Natural killer cell (primary cell): Measurements from ENCODE around the gene MYO9A. TPM values are rescaled to one million over a fixed set of nuclear protein-coding genes. Genes with fewer than 3 reads are reported as not detected.

Experiments used
- ATAC-seq, 3 donors: fragments of 150-1000 bp in 2 of 3; fragments of 200-7000 bp in 1 of 3; cut with Tn5 transposase; 1 replicate in 1 of 3; 2 replicates in 2 of 3; pipeline ENCODE4 v1.10.0; 2021; ENCODE audit warnings: mild to moderate bottlenecking in 2 of 3, moderate library complexity in 2 of 3
- DNase-seq, 2 donors: peaks; one replicate each; pipeline versions ENCODE4 v3.0.0 to v3.0.0-alpha.2; 2013 to 2021; ENCODE audit warnings: mixed read lengths in 1 of 2
- H3K27ac ChIP-seq: one replicate; pipeline ENCODE4 v1.5.1; 2013; ENCODE audit warnings: mild to moderate bottlenecking, low read length
- H3K27me3 ChIP-seq: one replicate; pipeline ENCODE4 v1.6.1; 2013; ENCODE audit warnings: low read length; ENCODE audit not compliant: control insufficient read depth, insufficient read depth
- H3K36me3 ChIP-seq: one replicate; pipeline ENCODE4 v1.6.1; 2013; ENCODE audit warnings: low read length; ENCODE audit not compliant: control insufficient read depth, insufficient read depth
- H3K4me1 ChIP-seq: one replicate; pipeline ENCODE4 v1.6.1; 2013; ENCODE audit warnings: low read length; ENCODE audit not compliant: control insufficient read depth, insufficient read depth
- H3K4me3 ChIP-seq: one replicate; pipeline ENCODE4 v1.5.1; 2013; ENCODE audit warnings: low read length
- H3K9me3 ChIP-seq: one replicate; pipeline ENCODE4 v1.6.1; 2013; ENCODE audit warnings: low read length; ENCODE audit not compliant: control insufficient read depth, insufficient read depth
- H3K27ac Mint-ChIP-seq, 2 donors: one replicate each; pipeline ENCODE4 v1.8.0; 2022; ENCODE audit warnings: mild to moderate bottlenecking in 2 of 2, mixed read lengths in 2 of 2, moderate library complexity in 1 of 2
- H3K27me3 Mint-ChIP-seq, 2 donors: one replicate each; pipeline ENCODE4 v1.8.0; 2022; ENCODE audit warnings: low read depth in 2 of 2, mixed read lengths in 2 of 2
- H3K36me3 Mint-ChIP-seq: one replicate; pipeline ENCODE4 v1.8.0; 2022; ENCODE audit warnings: mixed read lengths
- H3K4me1 Mint-ChIP-seq, 2 donors: one replicate each; pipeline ENCODE4 v1.8.0; 2022; ENCODE audit warnings: mixed read lengths in 2 of 2
- H3K4me3 Mint-ChIP-seq: one replicate; pipeline ENCODE4 v1.8.0; 2022; ENCODE audit warnings: mild to moderate bottlenecking, moderate library complexity, mixed read lengths
- H3K9me3 Mint-ChIP-seq, 2 donors: one replicate each; pipeline ENCODE4 v1.8.0; 2022; ENCODE audit warnings: mixed read lengths in 2 of 2
- WGBS: methylation state at CpG from one replicate; pipeline ENCODE4 v1.1.7; 2013; ENCODE audit warnings: missing lambda C conversion rate; ENCODE audit not compliant: insufficient coverage; 5-methylcytosine and 5-hydroxymethylcytosine counted together
- intact Hi-C: fragments of 100-400 bp; cut with micrococcal nuclease; formaldehyde crosslinking; loops from one replicate; pipeline ENCODE4 v1.14.2; 2022
- total RNA-seq, 4 donors: library from RNA; stranded (reverse); fragments of 120-200 nt in 1 of 4; gene quantifications; one replicate each; pipeline versions ENCODE4 v1.2.3 to v1.2.4, GENCODE V29; 2013 to 2022
- TF ChIP-seq, protein P1 (sequence below): fragments of 200-600 bp; IDR thresholded peaks from one replicate; pipeline ENCODE4 v1.8.0; 2022; ENCODE audit warnings: antibody characterized with exemption

The MYO9A gene
- total RNA-seq, 3 donors from 2014 or later (not counting 1 experiment from before 2014, with no cell fraction given): 36.3 to 40.4 (median 37.3) TPM

DNA sequence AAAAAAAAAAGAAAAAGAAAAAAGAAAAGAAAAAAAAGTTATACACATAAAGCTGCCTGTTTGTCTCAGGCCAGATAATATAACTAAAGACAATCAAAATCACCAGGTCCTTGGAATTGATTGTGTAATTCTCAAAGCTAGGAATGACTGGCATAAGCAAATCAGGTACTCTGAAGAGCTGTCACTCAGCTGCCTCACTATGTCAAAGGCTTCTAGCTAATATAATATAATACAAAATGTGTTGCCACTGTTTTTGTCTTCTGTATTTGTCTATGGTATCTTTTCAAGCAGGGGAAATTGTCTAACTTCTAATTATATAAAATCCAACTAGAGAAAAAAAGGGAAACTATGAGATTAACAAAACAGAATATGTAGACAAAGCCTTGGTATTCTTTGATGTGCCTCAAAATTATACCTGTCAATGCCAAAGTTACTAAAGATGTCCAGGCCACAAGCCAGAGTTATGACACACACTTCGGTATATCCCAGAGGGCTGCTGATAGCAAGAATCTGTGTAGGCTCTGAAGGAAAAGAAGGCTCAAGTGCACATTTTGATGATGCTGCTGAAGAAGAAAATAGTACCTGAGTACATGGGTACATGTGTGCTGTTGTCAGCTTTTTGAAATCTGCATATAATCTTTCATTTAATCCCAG is 344.6 kb downstream of the MYO9A start:
- Mint-ChIP-seq H3K27ac (no peak overlapping the region), H3K36me3 (no peaks in the 10 kb centered on the region), H3K4me3 (no peak overlapping the region), H3K4me1 (no peaks in the 10 kb centered on the region), H3K9me3 (no peaks in the 10 kb centered on the region), H3K27me3 (peaks cover 9 to 11% of the 10 kb centered on the region in 2 donors)
- ATAC-seq (no peak), DNase-seq (no peak)
- TF ChIP-seq, protein P1, sequence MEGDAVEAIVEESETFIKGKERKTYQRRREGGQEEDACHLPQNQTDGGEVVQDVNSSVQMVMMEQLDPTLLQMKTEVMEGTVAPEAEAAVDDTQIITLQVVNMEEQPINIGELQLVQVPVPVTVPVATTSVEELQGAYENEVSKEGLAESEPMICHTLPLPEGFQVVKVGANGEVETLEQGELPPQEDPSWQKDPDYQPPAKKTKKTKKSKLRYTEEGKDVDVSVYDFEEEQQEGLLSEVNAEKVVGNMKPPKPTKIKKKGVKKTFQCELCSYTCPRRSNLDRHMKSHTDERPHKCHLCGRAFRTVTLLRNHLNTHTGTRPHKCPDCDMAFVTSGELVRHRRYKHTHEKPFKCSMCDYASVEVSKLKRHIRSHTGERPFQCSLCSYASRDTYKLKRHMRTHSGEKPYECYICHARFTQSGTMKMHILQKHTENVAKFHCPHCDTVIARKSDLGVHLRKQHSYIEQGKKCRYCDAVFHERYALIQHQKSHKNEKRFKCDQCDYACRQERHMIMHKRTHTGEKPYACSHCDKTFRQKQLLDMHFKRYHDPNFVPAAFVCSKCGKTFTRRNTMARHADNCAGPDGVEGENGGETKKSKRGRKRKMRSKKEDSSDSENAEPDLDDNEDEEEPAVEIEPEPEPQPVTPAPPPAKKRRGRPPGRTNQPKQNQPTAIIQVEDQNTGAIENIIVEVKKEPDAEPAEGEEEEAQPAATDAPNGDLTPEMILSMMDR: no peak
- H3K27me3 ChIP-seq: no peaks in the 10 kb centered on the region
- intact Hi-C loops: no loop called here
- WGBS: 96% methylated on average over 1 of the region's 1 CpG
- no peaks in the 10 kb centered on the region for H3K9me3 ChIP-seq
- no peaks in the 10 kb centered on the region for H3K36me3 ChIP-seq
- no peak overlapping the region for H3K27ac ChIP-seq
- no peak overlapping the region for H3K4me3 ChIP-seq
- H3K4me1 ChIP-seq: no peaks in the 10 kb centered on the region

Other genes starting within 250 kb of the MYO9A start
- under 1 TPM; 0.27 to 0.45 (median 0.28) TPM for gene SENP8, start 253 bp upstream of the MYO9A start, total RNA-seq
- not detected for gene GRAMD2A, start 79.6 kb upstream of the MYO9A start, total RNA-seq
- 100 to 1,000 TPM; 121 to 180 (median 155) TPM for gene PKM, start 113.0 kb upstream of the MYO9A start, total RNA-seq
- 100 to 1,000 TPM; 132 to 135 (median 132) TPM for gene PARP6, start 154.4 kb upstream of the MYO9A start, total RNA-seq
- gene CELF6, start 202.0 kb upstream of the MYO9A start, total RNA-seq: 1 to 10 TPM; 2.6 to 3.2 (median 2.8) TPM